Stimulated activated CD4-positive, alpha-beta T cell treated with anti-CD3 and anti-CD28 coated beads, TNF-alpha, amount 100 ng/mL, for 1 hour (primary cell): ENCODE results near the gene GRIN3B.
"Not testable (repeated sequence)": the region's sequence is repeated elsewhere in the genome, so short reads cannot be mapped to it uniquely, and the experiment has no call there.

Experiments used
- DNase-seq, 3 donors: peaks; one replicate each; pipeline ENCODE4 v3.0.0-alpha.2; 2020; ENCODE audit warnings: low read depth in 3 of 3, low spot score in 1 of 3

The GRIN3B gene

DNA sequence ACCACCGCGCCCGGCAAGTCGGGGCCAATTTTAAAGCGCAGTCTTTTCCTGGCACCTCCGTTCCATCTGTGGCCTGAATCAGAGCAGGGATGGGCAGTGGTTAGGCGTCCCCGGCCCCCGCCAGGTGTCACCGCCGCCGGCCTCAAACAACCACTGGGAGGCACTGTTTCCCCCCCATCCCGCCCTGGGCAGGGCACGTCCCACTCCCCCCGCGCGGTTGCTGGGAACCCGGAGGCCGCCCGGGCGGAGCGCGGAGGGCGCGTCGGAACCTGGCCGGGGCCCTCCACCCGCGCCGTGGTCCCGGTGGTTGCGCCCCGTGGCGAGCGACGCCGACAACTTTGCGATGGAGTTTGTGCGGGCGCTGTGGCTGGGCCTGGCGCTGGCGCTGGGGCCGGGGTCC is at the start of gene GRIN3B:
Gene GRIN3B, plus strand, starts transcription at position 325 of the 400 bp plus-strand sequence. Its CDS starts 19 bp downstream, at position 344.
- peak in 2 of 3 donors; percentile 29 to 56 for DNase-seq

- no peak for DNase-seq
These were observed 48.1 kb upstream of the GRIN3B start for GRCh38 chr19:952049-952679.

- DNase-seq, result no peak
These were observed 47.4 kb upstream of the GRIN3B start for GRCh38 chr19:952680-953444.

- DNase-seq, result no peak
These were observed 46.6 kb upstream of the GRIN3B start for GRCh38 chr19:953445-954271.

GRCh38 chr19:954272-954671 is 45.9 kb upstream of the GRIN3B start:
- no peak for DNase-seq

DNA sequence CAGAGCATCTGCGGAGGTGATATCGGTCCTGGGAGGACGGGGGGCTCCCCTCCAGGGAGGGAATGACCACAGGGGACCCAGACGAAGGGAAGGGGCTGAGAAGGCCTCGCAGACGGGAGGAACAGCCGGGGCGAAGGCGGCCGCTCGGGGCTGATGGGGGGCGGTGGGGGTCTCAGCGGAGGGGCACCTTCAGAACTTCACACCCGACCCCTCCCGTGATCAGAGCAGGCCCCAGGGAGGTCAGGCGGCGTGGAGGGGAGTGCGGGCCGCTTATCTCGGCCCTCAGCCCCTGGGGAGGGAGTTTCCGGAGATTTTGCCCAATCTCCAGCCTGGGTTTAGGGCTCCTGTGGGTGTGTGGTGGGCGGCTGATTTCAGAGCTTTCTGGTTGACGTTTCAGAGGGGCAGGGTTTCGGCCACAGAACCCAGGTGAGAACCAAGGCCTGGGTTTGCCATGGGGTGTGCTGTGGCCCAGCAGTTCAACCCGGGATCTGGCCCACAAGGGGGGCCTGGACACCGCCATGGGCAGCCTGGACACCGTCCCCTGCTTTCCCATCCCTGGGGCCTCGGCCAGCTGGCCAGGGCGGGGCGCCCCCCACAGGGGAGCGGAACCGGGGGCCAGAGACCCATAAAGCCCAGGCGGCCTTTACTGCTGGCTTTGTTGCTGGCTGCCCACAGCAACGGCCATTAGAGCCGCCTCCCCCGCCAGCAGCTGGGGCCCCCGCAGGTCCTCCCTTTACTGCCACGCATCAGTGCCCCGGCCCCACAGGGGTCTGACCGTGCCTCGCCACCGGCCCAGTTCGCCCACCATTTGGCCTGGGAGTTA is 45.3 kb upstream of the GRIN3B start:
- DNase-seq, result no peak

DNA sequence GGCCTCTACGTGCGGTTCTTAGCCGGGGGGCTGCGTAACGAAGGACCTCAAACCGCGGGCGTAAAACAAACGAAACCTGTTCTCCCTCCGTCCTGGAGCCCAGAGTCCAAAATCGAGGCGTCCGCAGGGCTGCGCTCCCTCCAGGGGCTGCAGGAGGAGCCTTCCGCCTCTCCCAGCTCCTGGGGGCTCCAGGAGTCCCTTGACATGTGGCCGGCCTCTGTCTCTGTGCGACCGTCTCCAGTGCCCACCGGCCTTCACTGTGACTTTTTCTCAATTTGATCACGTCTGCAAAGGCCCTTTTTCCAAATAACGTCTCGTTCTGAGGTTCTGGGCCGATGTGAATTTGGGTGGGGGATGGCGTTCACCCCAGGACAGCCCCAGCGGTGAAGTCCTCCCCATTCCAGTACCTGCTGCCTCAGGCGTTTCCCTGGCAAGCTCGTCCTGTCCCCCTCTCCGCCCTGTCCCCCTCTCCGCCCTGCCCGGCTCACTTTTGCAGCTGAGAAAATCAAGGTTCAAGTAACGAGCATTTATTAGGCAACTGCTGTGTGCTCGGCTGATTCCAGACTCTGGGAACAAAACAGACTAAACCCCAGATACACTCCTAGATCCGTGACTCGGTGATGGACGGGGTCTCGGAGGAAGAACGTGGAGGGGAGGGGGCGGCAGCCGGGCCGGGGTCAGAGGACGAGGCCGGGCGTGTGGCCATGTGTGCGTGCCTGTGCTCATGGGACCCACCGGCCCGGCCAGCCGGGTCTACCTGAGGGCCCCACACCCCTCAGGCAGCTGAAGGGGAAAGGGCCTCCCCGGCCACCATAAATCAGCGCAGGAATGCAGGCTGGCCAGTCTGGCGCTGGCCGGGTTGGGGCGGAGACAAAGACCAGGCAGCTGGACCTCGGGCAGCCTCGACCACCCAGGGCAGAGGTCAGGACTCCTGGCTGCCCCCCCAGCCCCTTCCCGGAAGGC is 44.1 kb upstream of the GRIN3B start:
- DNase-seq, result no peak

- no peak for DNase-seq
These were observed 43.3 kb upstream of the GRIN3B start for GRCh38 chr19:956766-957440.

GRCh38 chr19:957578-957977 is 42.6 kb upstream of the GRIN3B start:
- not testable (repeated sequence) for DNase-seq

- DNase-seq, result peak in 1 of 3 donors; percentile 14
These were observed 41.0 kb upstream of the GRIN3B start for GRCh38 chr19:958967-959855.

DNA sequence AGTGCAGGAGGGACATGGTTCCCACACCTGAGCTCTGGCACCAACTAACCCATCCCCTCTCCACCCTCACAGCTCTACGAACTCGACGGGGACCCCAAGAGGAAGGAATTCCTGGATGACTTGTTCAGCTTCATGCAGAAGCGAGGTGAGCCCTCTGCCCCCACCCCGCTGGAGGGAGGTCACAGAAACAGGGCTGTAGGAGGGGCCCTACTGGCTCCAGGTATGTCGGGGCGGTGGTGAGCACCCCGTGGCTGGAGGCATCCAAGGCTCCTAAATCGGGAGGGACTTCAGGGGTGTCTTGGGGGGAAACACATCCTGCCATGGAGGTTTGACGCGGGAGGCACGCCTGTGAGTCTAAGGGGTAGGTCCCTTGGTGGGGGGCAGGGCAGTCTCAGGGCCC is 40.2 kb upstream of the GRIN3B start:
- no peak for DNase-seq

DNA sequence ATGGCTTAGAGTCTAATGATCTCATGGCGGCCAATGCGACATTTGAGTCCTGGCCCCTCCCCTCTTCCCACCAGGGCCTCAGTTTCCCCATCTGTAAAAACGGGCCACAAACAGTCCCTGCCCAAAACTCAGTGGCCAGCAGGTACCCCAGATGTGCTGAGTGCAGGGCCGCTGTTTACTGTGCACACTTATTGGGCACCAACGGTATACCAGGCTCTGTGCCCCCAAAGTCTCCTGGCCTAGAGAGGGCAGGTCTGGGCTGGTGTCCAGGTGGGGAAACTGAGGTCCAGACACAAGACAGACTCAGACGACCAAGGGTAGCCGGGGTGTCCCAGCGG is 39.6 kb upstream of the GRIN3B start:
- no peak for DNase-seq

DNA sequence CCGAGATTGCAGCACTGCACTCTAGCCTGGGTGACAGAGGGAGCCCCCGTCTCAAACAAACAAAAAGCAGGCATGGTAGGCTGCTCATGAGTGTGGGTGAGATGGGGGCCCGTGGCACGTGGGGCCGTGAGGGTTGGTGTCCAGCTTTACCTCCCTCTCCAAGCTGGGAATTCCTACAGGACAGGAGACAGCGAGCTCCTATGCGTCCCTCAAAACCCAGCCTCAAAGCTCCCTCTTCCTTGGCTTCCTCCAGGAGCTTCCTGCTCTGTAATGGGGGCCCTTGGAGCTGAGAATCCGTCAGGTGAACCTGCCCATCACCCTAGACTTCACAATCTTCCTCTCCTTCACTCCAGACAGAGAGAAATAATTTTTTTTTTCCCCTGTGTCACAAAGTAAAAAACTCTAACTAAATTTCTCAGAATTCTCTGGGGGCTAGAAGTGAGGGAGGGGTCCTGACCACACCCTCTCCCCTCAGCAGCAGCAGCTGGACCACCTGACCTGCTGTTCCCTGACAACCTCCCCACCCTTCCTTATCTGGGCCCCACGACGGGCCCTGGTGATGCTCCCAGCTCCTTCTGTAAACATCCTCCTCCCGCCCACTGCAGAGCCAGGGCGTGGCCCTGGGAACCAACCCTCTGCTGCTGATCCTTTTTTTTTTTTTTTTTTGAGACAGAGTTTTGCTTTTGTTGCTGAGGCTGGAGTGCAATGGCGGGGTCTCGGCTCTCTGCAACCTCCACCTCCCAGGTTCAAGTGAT is 38.2 kb upstream of the GRIN3B start:
- no peak for DNase-seq

- no peak for DNase-seq
These were observed 37.4 kb upstream of the GRIN3B start for GRCh38 chr19:962683-963400.

DNA sequence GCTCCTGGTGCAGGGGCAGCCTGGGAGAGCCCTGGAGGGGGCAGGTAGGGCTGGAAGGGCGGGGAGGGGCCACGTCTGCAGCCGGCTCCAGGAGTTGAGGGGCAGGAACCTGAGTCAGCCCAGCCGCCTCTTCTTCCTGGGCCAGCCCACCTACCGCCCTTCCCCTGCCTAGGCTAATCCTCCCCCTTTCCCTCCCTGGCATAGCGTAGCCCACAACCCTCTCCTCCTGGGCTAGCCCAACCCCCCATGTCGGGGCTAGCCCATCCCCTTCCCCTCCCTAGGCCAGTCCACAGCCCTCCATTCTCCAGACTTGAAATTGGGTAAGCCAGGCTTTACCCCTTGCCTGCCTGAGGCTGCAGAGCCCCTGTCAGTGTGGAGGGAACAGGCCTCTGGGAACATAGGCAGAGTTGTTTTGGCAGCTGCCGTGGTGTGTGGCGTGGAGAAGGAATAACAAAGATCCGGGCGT is 36.7 kb upstream of the GRIN3B start:
- no peak for DNase-seq

GRCh38 chr19:964116-964520 is 36.1 kb upstream of the GRIN3B start:
- no peak for DNase-seq
